HEK293 (cell line): Measurements from ENCODE around the gene KRT222.

Source experiments
- CTCF ChIA-PET: fragments of 350-600 bp; formaldehyde crosslinking; extraction: SDS; loops from one replicate; lab custom pipeline; 2021; ENCODE audit warnings: antibody characterized with exemption; lab: Yijun Ruan, JAX
- POLR2A ChIA-PET: fragments of 300-600 bp; formaldehyde crosslinking; extraction: SDS; loops from one replicate; lab custom pipeline; 2020; ENCODE audit warnings: antibody characterized with exemption, inconsistent platforms; lab: Yijun Ruan, JAX
- H3K27ac ChIP-seq: fragments of 200-500 bp; sonication (Bioruptor generic); 2 replicates; pipeline ENCODE4 v1.5.1; 2014; ENCODE audit warnings: low read depth, low read length, control low read depth, inconsistent platforms; ENCODE audit errors: extremely low read depth
- H3K36me3 ChIP-seq, 2 experiments: fragments of 200-500 bp in 1 of 2; sonication (Bioruptor generic) in 1 of 2; 1 replicate in 1 of 2; 2 replicates in 1 of 2; pipeline ENCODE4 v1.5.1; 2014 to 2017; ENCODE audit warnings: inconsistent platforms in 2 of 2, low read length in 2 of 2; ENCODE audit not compliant: control insufficient read depth in 2 of 2, insufficient read depth in 1 of 2
- H3K4me1 ChIP-seq: fragments of 200-500 bp; sonication (Bioruptor generic); 2 replicates; pipeline ENCODE4 v1.5.1; 2014; ENCODE audit warnings: mild to moderate bottlenecking, low read length, inconsistent platforms; ENCODE audit not compliant: control insufficient read depth, insufficient read depth
- H3K4me3 ChIP-seq: 2 replicates; pipeline ENCODE4 v1.5.1; 2011; ENCODE audit warnings: low read depth, mild to moderate bottlenecking, control low read depth, low read length, moderate library complexity
- H3K9me3 ChIP-seq: fragments of 200-500 bp; sonication (Bioruptor generic); 2 replicates; pipeline ENCODE4 v1.5.1; 2014; ENCODE audit warnings: low read depth, low read length, inconsistent platforms; ENCODE audit not compliant: control insufficient read depth, insufficient read depth
- ELK4 ChIP-seq: IDR thresholded peaks from 2 replicates; pipeline ENCODE4 v1.6.1; 2011; ENCODE audit warnings: mild to moderate bottlenecking, low read depth, low read length, borderline replicate concordance
- FEZF1 ChIP-seq: fragments of 450-650 bp; formaldehyde crosslinking; IDR thresholded peaks from 2 replicates; pipeline ENCODE4 v1.5.1; 2016; ENCODE audit warnings: missing biosample characterization, missing genetic modification characterization
- HOXD13 ChIP-seq: sonication (generic); formaldehyde crosslinking; IDR thresholded peaks from 2 replicates; pipeline ENCODE4 v1.8.0; 2022; ENCODE audit warnings: missing genetic modification reagents, borderline replicate concordance
- PRDM1 ChIP-seq: fragments of 450-650 bp; formaldehyde crosslinking; IDR thresholded peaks from 2 replicates; pipeline ENCODE4; 2016; ENCODE audit warnings: missing biosample characterization, missing genetic modification characterization
- PRDM10 ChIP-seq: fragments of 450-650 bp; formaldehyde crosslinking; IDR thresholded peaks from 2 replicates; pipeline ENCODE4 v1.5.1; 2016; ENCODE audit warnings: missing biosample characterization, missing genetic modification characterization
- RBAK ChIP-seq: fragments of 450-650 bp; formaldehyde crosslinking; IDR thresholded peaks from 2 replicates; pipeline ENCODE4 v1.5.1; 2016; ENCODE audit warnings: missing biosample characterization, missing genetic modification characterization
- REPIN1 ChIP-seq: fragments of 450-650 bp; formaldehyde crosslinking; IDR thresholded peaks from 2 replicates; pipeline ENCODE4 v1.5.1; 2017; ENCODE audit warnings: missing biosample characterization, missing genetic modification characterization, low read depth
- TSHZ1 ChIP-seq: fragments of 450-650 bp; formaldehyde crosslinking; IDR thresholded peaks from 2 replicates; pipeline ENCODE4 v1.5.1; 2016; ENCODE audit warnings: missing biosample characterization, missing genetic modification characterization, borderline replicate concordance
- ZBTB11 ChIP-seq: fragments of 450-650 bp; formaldehyde crosslinking; conservative IDR thresholded peaks from 2 replicates; pipeline ENCODE4 v1.5.1; 2016; ENCODE audit warnings: low read depth, missing biosample characterization, missing genetic modification characterization
- ZBTB17 ChIP-seq: fragments of 450-650 bp; formaldehyde crosslinking; IDR thresholded peaks from 2 replicates; pipeline ENCODE4 v1.5.1; 2016; ENCODE audit warnings: missing biosample characterization, missing genetic modification characterization
- ZBTB20 ChIP-seq: fragments of 450-650 bp; formaldehyde crosslinking; IDR thresholded peaks from 2 replicates; pipeline ENCODE4 v1.5.1; 2016; ENCODE audit warnings: missing biosample characterization, missing genetic modification characterization
- ZBTB6 ChIP-seq: fragments of 450-650 bp; formaldehyde crosslinking; IDR thresholded peaks from 2 replicates; pipeline ENCODE4 v1.5.1; 2017; ENCODE audit warnings: missing biosample characterization, missing genetic modification characterization
- ZFP69B ChIP-seq: fragments of 450-650 bp; formaldehyde crosslinking; IDR thresholded peaks from 2 replicates; pipeline ENCODE4 v1.5.1; 2016; ENCODE audit warnings: missing biosample characterization, missing genetic modification characterization
- ZNF398 ChIP-seq: fragments of 450-650 bp; formaldehyde crosslinking; IDR thresholded peaks from 2 replicates; pipeline ENCODE4 v1.5.1; 2017; ENCODE audit warnings: missing biosample characterization, missing genetic modification characterization
- ZNF548 ChIP-seq: fragments of 450-650 bp; formaldehyde crosslinking; IDR thresholded peaks from 2 replicates; pipeline ENCODE4 v1.5.1; 2016; ENCODE audit warnings: missing biosample characterization, missing genetic modification characterization
- ZNF580 ChIP-seq: fragments of 450-650 bp; formaldehyde crosslinking; IDR thresholded peaks from 2 replicates; pipeline ENCODE4 v1.5.1; 2016; ENCODE audit warnings: missing biosample characterization, missing genetic modification characterization
- ZNF600 ChIP-seq: fragments of 450-650 bp; formaldehyde crosslinking; IDR thresholded peaks from 2 replicates; pipeline ENCODE4 v1.5.1; 2016; ENCODE audit warnings: missing biosample characterization, missing genetic modification characterization
- ZNF76 ChIP-seq: fragments of 450-650 bp; formaldehyde crosslinking; IDR thresholded peaks from 2 replicates; pipeline ENCODE4; 2016; ENCODE audit warnings: low read depth, missing biosample characterization, missing genetic modification characterization, borderline replicate concordance
- ZNF777 ChIP-seq: fragments of 450-650 bp; formaldehyde crosslinking; IDR thresholded peaks from 2 replicates; pipeline ENCODE4 v1.5.1; 2017; ENCODE audit warnings: missing biosample characterization, missing genetic modification characterization, borderline replicate concordance
- ZNF837 ChIP-seq: fragments of 450-650 bp; formaldehyde crosslinking; IDR thresholded peaks from 2 replicates; pipeline ENCODE4 v1.5.1; 2016; ENCODE audit warnings: missing biosample characterization, missing genetic modification characterization

Gene KRT222

GRCh38 chr17:40622509-40622928, 42.5 kb downstream of the KRT222 start (continued):
- TF ChIP-seq ZNF398 (tag by site-specific recombination) (no peak), ZBTB17 (no peak), ZBTB6 (tag by site-specific recombination) (no peak), ZNF777 (tag by site-specific recombination) (no peak), FEZF1 (tag by site-specific recombination) (no peak), RBAK (tag by site-specific recombination) (no peak), ZNF548 (tag by site-specific recombination) (no peak)
- TF ChIP-seq, all 188 proteins: peak for 0

- Histone ChIP-seq H3K4me1 (no peaks in the 10 kb centered on the region), H3K36me3 (no peaks in the 10 kb centered on the region), H3K27ac (no peak overlapping the region), H3K9me3 (no peaks in the 10 kb centered on the region), H3K4me3 (no peak overlapping the region)
- CTCF ChIA-PET: interaction anchor here (1.0 to 2.6 kb wide), 5 partner anchors 12 to 1041 kb away, joined by 4 to 13 read pairs (median 9); no protein-coding TSS in a partner anchor
- POLR2A ChIA-PET: no interaction called here
- TF ChIP-seq ZNF837 (tag by site-specific recombination) (no peak), ZNF580 (tag by site-specific recombination) (no peak), ZNF600 (tag by site-specific recombination) (no peak), PRDM1 (tag by site-specific recombination) (no peak), ZFP69B (tag by site-specific recombination) (no peak), PRDM10 (tag by site-specific recombination) (no peak), TSHZ1 (tag by site-specific recombination) (no peak), HOXD13 (CRISPR knock-in tag) (no peak), ZNF76 (no peak), ZBTB20 (no peak), ELK4 (no peak), REPIN1 (tag by site-specific recombination) (no peak), ZBTB11 (tag by site-specific recombination) (no peak)
These were observed 43.4 kb downstream of the KRT222 start for GRCh38 chr17:40621578-40621977.
